ENCODE data around the gene PAPOLB.

DNA sequence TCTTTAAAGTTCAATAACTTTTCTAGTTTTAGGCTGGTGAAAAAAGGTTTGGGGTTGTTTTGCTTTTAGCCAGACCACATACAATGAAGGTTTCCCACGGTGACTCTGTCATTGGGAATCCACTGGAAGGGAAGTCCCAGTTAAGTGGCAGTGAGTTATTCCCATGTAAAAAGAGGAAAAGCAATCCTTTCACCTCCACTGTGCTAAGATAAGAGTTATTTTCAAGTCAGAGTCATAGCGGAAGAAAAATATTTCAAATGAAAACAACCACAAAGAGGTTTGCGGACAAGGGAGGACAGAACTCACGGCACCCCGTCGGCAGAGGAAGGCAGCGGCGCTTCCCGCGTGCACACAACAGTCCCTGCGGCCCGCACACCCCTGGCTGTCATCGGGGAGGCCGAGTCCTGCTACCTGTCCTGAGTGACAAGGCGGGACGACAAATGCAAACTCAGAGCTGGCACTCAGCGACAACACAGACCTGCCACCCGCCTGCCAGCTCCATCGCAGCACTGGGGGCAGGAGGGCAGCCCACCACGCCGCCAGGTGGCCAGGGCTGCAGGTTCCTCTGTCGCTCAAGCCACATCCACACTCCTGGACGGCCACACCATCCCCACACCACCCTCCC is 9.3 kb upstream of the PAPOLB start:
- TF ChIP-seq POLR2AphosphoS5 (IDR thresholded peaks at IDR 0.05) (no peak), MXI1 (conservative IDR thresholded peaks at IDR 0.05; ENCODE audit: poor library complexity, severe bottlenecking) (no peak), EZH2 (IDR thresholded peaks at IDR 0.05; ENCODE audit: borderline replicate concordance, insufficient read depth, low read length, poor library complexity, severe bottlenecking) (no peak), EP300 (conservative IDR thresholded peaks at IDR 0.05; ENCODE audit: poor library complexity, severe bottlenecking) (no peak)
- TF ChIP-seq, protein P1, sequence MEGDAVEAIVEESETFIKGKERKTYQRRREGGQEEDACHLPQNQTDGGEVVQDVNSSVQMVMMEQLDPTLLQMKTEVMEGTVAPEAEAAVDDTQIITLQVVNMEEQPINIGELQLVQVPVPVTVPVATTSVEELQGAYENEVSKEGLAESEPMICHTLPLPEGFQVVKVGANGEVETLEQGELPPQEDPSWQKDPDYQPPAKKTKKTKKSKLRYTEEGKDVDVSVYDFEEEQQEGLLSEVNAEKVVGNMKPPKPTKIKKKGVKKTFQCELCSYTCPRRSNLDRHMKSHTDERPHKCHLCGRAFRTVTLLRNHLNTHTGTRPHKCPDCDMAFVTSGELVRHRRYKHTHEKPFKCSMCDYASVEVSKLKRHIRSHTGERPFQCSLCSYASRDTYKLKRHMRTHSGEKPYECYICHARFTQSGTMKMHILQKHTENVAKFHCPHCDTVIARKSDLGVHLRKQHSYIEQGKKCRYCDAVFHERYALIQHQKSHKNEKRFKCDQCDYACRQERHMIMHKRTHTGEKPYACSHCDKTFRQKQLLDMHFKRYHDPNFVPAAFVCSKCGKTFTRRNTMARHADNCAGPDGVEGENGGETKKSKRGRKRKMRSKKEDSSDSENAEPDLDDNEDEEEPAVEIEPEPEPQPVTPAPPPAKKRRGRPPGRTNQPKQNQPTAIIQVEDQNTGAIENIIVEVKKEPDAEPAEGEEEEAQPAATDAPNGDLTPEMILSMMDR (IDR thresholded peaks at IDR 0.05; ENCODE audit: poor library complexity, severe bottlenecking), result no peak

All from neural cell (in vitro differentiated cells).